ENCODE results near the gene RTBDN. TPM values are rescaled to one million over a fixed set of nuclear protein-coding genes. Genes with fewer than 3 reads are reported as not detected.

The RTBDN gene
- total RNA-seq, 1 experiment from 2014 or later, result 25.1 TPM

GRCh38 chr19:12834976-12835757 is 788 bp upstream of the RTBDN start (continued):
- no peak for TF ChIP-seq REST (IDR thresholded peaks at IDR 0.05; ENCODE audit: low read depth)
- TF ChIP-seq ZBTB33 (IDR thresholded peaks at IDR 0.05; ENCODE audit: extremely low read depth, insufficient replicate concordance, low read length), result no peak
- no peak for TF ChIP-seq EZH2phosphoT487 (IDR thresholded peaks at IDR 0.05; ENCODE audit: borderline replicate concordance)
- no peak for TF ChIP-seq SRF (IDR thresholded peaks at IDR 0.05; ENCODE audit: low read depth)
- TF ChIP-seq CEBPB (IDR thresholded peaks at IDR 0.05; ENCODE audit: low read depth), result no peak
- peak; percentile 67 for TF ChIP-seq POLR2AphosphoS5 (IDR thresholded peaks at IDR 0.05; ENCODE audit: low read depth, low read length)
- no peak for TF ChIP-seq CBX3 (IDR thresholded peaks at IDR 0.05; ENCODE audit: low read depth)

All from HCT116 (cell line).